OCI-LY3 (cell line): Measurements from ENCODE around the gene CCDC127.
"Not testable (repeated sequence)": the region's sequence is repeated elsewhere in the genome, so short reads cannot be mapped to it uniquely, and the experiment has no call there.

ENCODE experiments used
- H2AFZ ChIP-seq: fragments of 200-600, 300-600 bp; shearing (Covaris generic); 2 replicates; pipeline ENCODE4 v1.6.0; 2014; ENCODE audit warnings: antibody characterized with exemption, low read depth, low read length
- H3K27ac ChIP-seq: fragments of 200-600, 300-600 bp; sonication (generic); 2 replicates; pipeline ENCODE4 v1.5.1; 2014; ENCODE audit warnings: mild to moderate bottlenecking, low read length, moderate library complexity, mixed read lengths
- H3K27me3 ChIP-seq: fragments of 200-600, 300-600 bp; sonication (generic); 2 replicates; pipeline ENCODE4 v1.6.1; 2014; ENCODE audit warnings: low read depth, low read length, mixed read lengths
- H3K36me3 ChIP-seq: fragments of 200-600, 300-600 bp; sonication (generic); replicated peaks from 2 replicates; pipeline ENCODE3; 2014; ENCODE audit warnings: low read depth, low read length, mixed read lengths
- H3K4me1 ChIP-seq: fragments of 300-600, 200-600 bp; sonication (generic); 2 replicates; pipeline ENCODE4 v1.6.1; 2014; ENCODE audit warnings: low read length, mixed read lengths
- H3K4me2 ChIP-seq: fragments of 200-600, 300-600 bp; sonication (generic); 2 replicates; pipeline ENCODE4 v1.6.1; 2014; ENCODE audit warnings: low read length, mixed read lengths
- H3K4me3 ChIP-seq: fragments of 300-600, 200-600 bp; sonication (generic); 2 replicates; pipeline ENCODE4 v1.5.1; 2014; ENCODE audit warnings: antibody characterized with exemption, mild to moderate bottlenecking, low read length, moderate library complexity
- H3K79me2 ChIP-seq: fragments of 300-600, 200-600 bp; shearing (Covaris generic); 2 replicates; pipeline ENCODE4 v1.6.1; 2014; ENCODE audit warnings: mild to moderate bottlenecking, low read length, mixed read lengths
- H3K9ac ChIP-seq: fragments of 300-600, 200-600 bp; shearing (Covaris generic); 2 replicates; pipeline ENCODE4 v1.6.0; 2014; ENCODE audit warnings: mild to moderate bottlenecking, low read length, moderate library complexity
- H3K9me3 ChIP-seq: fragments of 200-600, 300-600 bp; shearing (Covaris generic); 2 replicates; pipeline ENCODE4 v1.6.1; 2014; ENCODE audit warnings: low read length, mixed read lengths; ENCODE audit not compliant: insufficient read depth
- H4K20me1 ChIP-seq: fragments of 200-600, 300-600 bp; sonication (generic); 2 replicates; pipeline ENCODE4 v1.6.1; 2016; ENCODE audit warnings: low read length, mixed read lengths; ENCODE audit not compliant: insufficient read depth
- EZH2phosphoT487 ChIP-seq: fragments of 200-600 bp; shearing (Covaris generic); IDR thresholded peaks from 2 replicates; pipeline ENCODE4 v1.6.1; 2018; ENCODE audit warnings: antibody characterized with exemption, mixed run types, low read depth
- TF ChIP-seq, protein P1 (sequence below): fragments of 200-600, 300-600 bp; sonication (generic); IDR thresholded peaks from 2 replicates; pipeline ENCODE4 v1.5.1; 2014; ENCODE audit warnings: antibody characterized with exemption, low read length, low read depth

Gene CCDC127

GRCh38 chr5:234450-234849, 16.5 kb upstream of the CCDC127 start:
- Histone ChIP-seq H4K20me1 (no peaks in the 10 kb centered on the region), H3K79me2 (no peaks in the 10 kb centered on the region), H3K27me3 (no peaks in the 10 kb centered on the region), H2AFZ (no peak overlapping the region), H3K4me2 (no peak overlapping the region), H3K9me3 (no peaks in the 10 kb centered on the region), H3K4me1 (no peaks in the 10 kb centered on the region), H3K4me3 (no peak overlapping the region), H3K36me3 (no peaks in the 10 kb centered on the region), H3K9ac (no peak overlapping the region), H3K27ac (no peak overlapping the region)
- TF ChIP-seq, protein P1, sequence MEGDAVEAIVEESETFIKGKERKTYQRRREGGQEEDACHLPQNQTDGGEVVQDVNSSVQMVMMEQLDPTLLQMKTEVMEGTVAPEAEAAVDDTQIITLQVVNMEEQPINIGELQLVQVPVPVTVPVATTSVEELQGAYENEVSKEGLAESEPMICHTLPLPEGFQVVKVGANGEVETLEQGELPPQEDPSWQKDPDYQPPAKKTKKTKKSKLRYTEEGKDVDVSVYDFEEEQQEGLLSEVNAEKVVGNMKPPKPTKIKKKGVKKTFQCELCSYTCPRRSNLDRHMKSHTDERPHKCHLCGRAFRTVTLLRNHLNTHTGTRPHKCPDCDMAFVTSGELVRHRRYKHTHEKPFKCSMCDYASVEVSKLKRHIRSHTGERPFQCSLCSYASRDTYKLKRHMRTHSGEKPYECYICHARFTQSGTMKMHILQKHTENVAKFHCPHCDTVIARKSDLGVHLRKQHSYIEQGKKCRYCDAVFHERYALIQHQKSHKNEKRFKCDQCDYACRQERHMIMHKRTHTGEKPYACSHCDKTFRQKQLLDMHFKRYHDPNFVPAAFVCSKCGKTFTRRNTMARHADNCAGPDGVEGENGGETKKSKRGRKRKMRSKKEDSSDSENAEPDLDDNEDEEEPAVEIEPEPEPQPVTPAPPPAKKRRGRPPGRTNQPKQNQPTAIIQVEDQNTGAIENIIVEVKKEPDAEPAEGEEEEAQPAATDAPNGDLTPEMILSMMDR: no peak
- no peak for TF ChIP-seq EZH2phosphoT487

- H3K36me3 ChIP-seq, H3K4me2 ChIP-seq, H3K27me3 ChIP-seq, H3K9me3 ChIP-seq, H3K79me2 ChIP-seq, H3K4me3 ChIP-seq, H3K9ac ChIP-seq, H3K27ac ChIP-seq, H4K20me1 ChIP-seq, H3K4me1 ChIP-seq, H2AFZ ChIP-seq: not testable (repeated sequence)
Measured at GRCh38 chr5:233426-233825, 15.5 kb upstream of the CCDC127 start.

GRCh38 chr5:231661-232060, 13.7 kb upstream of the CCDC127 start:
- Histone ChIP-seq H4K20me1 (no peaks in the 10 kb centered on the region), H3K4me1 (no peaks in the 10 kb centered on the region), H3K36me3 (no peaks in the 10 kb centered on the region), H3K27ac (no peak overlapping the region), H3K79me2 (no peaks in the 10 kb centered on the region), H3K27me3 (no peaks in the 10 kb centered on the region), H3K4me3 (no peak overlapping the region), H2AFZ (no peak overlapping the region), H3K9ac (no peak overlapping the region), H3K4me2 (no peak overlapping the region), H3K9me3 (no peaks in the 10 kb centered on the region)
- TF ChIP-seq, protein P1: no peak
- TF ChIP-seq EZH2phosphoT487: no peak

- Histone ChIP-seq H3K9me3 (no peaks in the 10 kb centered on the region), H4K20me1 (no peaks in the 10 kb centered on the region), H3K9ac (no peak overlapping the region), H3K4me1 (no peaks in the 10 kb centered on the region), H3K36me3 (no peaks in the 10 kb centered on the region), H3K27ac (no peak overlapping the region), H3K27me3 (no peaks in the 10 kb centered on the region), H3K4me3 (no peak overlapping the region), H3K79me2 (no peaks in the 10 kb centered on the region), H2AFZ (no peak overlapping the region), H3K4me2 (no peak overlapping the region)
- TF ChIP-seq EZH2phosphoT487: no peak
- TF ChIP-seq, protein P1: no peak
Measured at GRCh38 chr5:230711-231110, 12.8 kb upstream of the CCDC127 start.

GRCh38 chr5:228886-229285, 10.9 kb upstream of the CCDC127 start:
- no peak overlapping the region for H3K27ac ChIP-seq
- no peaks in the 10 kb centered on the region for H3K9me3 ChIP-seq
- no peak overlapping the region for H3K9ac ChIP-seq
- no peak overlapping the region for H3K4me3 ChIP-seq
- no peaks in the 10 kb centered on the region for H3K27me3 ChIP-seq
- no peak overlapping the region for H2AFZ ChIP-seq
- no peak overlapping the region for H3K4me2 ChIP-seq
- H3K4me1 ChIP-seq: no peaks in the 10 kb centered on the region; the same call in 1 of the 2 replicates
- H3K36me3 ChIP-seq: no peaks in the 10 kb centered on the region
- TF ChIP-seq EZH2phosphoT487: no peak
- TF ChIP-seq, protein P1: no peak
- peaks cover 4% of the 10 kb centered on the region for H4K20me1 ChIP-seq
- H3K79me2 ChIP-seq: peaks cover 3% of the 10 kb centered on the region

DNA sequence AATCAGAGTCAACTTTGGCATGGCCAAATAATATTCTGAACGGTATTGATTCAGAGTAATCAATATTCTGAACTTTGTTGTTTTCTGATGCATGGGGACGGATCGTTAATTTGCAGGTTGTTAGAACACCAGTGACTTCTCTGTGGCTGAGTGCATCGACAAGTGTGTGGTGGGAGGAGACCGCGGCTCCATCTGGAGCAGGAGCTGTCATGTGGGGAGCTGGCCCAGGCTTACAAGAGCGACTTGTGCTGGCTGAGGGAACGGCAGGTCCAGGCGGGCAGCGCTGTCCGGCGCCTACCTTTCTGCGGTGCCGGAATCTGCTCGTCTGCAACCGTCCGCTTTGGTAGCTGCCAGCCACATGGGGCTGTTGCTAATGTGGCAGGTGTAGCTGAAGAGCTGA, 9.4 kb upstream of the CCDC127 start:
- not testable (repeated sequence) for H3K27me3 ChIP-seq, H3K9ac ChIP-seq, H3K36me3 ChIP-seq, H2AFZ ChIP-seq, H3K9me3 ChIP-seq, H3K4me3 ChIP-seq, H3K4me2 ChIP-seq, H3K27ac ChIP-seq
- Histone ChIP-seq H3K4me1 (peaks cover 15% of the 10 kb centered on the region), H3K79me2 (peaks cover 18% of the 10 kb centered on the region), H4K20me1 (peaks cover 19% of the 10 kb centered on the region)
